NCI-H2227 (cell line): ENCODE results near the gene PDRG1.

ENCODE experiments used
- DNase-seq: peaks from one replicate; lab custom pipeline; 2025; ENCODE audit not compliant: unreplicated experiment; lab: John Stamatoyannopoulos, UW

The PDRG1 gene

DNA sequence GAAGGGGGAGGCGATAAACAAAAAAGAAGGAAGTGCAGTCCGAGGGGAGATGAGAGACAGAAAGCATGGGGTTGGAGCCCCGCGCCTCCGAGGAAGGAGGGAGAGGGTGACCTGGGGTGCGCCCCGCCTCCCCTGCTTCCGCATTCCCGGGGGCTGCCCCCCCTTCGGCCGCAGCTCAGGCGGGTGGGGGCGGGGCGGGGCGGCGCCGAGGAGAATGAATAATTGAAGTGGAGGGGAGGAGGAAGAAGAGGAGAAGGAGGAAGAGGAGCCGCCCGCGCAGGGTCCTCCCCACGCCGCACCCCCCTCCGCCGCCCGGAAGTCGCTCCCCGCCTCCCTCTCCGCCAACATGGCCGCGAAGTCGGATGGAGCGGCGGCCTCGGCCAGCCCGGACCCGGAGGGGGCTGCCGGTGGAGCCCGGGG lies 16.0 kb upstream of the PDRG1 start, which contains the start of gene XKR7:
Gene XKR7, plus strand, starts transcription at position 322 of the 420 bp plus-strand sequence. Its CDS starts 25 bp downstream, at position 347.
- DNase-seq = peak; percentile 69

DNA sequence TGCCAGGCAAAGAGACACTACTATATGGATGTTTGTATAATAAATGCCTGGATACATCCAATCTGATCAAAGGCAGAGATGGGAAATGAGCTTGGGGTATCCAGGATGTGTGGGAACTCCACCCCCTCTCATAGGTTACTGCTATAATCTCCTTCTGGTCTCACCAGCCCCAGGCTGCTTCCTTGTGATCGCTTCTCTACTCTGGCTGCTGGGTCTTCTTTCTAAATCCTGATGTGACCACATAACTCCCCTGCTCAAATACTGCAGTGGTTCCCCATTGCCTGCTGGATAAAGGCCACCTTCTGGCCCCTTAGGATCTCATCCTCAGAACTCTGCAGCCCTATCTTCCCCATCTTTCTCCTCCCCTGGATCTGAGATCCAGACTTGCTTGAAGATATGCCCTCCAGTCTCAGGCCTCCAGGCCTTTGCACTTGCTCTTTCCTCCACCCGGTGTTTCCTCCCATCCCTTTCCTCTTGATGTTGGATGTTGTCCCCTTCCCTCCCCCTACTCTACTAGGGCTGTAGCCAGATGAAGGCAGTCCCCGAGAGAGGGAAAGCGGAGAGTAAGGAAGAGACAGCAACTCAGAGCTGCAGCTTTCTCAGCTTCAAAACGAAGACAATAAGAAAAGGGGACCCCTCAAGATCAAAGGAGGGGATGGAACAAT lies 15.3 kb upstream of the PDRG1 start:
- peak; percentile 50 for DNase-seq

DNA sequence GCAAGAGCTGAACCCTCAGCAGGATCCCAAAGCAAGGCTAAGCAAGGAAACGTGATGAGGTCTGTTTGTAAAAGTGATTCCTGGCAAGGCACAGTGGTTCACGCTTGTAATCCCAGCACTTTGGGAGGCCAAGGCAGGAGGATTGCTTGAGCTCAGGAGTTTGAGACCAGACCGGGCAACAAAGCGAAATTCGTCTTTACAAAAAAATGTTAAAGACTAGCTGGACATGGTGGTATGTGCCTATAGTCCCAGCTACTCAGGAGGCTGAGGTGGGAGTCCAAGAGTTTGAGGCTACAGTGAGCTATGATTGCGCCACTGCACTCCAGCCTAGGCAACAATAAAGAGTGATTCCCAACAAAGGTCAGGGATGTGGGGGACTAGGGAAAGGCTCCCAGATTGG lies 12.0 kb upstream of the PDRG1 start:
- no peak for DNase-seq

DNA sequence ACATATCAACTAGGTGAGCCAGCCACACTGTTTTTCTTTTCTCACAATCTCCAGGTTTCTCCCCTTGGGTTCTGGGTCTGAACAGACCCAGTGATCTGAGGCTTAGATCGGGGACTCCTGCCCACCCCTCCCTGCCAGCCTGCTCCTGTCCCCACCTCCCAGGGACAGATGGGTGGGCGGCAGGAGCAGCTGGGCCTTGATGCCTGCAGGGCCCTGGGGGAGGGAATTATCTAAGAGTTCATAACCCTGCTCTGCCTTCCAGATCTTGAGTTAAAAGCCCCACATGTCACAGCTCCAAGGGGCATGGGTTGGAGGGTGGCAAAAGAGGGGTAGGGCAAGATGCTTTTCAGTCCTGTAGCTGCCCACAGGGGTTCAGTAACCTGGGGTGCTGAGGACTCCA lies 10.9 kb upstream of the PDRG1 start:
- peak; percentile 20 for DNase-seq

DNA sequence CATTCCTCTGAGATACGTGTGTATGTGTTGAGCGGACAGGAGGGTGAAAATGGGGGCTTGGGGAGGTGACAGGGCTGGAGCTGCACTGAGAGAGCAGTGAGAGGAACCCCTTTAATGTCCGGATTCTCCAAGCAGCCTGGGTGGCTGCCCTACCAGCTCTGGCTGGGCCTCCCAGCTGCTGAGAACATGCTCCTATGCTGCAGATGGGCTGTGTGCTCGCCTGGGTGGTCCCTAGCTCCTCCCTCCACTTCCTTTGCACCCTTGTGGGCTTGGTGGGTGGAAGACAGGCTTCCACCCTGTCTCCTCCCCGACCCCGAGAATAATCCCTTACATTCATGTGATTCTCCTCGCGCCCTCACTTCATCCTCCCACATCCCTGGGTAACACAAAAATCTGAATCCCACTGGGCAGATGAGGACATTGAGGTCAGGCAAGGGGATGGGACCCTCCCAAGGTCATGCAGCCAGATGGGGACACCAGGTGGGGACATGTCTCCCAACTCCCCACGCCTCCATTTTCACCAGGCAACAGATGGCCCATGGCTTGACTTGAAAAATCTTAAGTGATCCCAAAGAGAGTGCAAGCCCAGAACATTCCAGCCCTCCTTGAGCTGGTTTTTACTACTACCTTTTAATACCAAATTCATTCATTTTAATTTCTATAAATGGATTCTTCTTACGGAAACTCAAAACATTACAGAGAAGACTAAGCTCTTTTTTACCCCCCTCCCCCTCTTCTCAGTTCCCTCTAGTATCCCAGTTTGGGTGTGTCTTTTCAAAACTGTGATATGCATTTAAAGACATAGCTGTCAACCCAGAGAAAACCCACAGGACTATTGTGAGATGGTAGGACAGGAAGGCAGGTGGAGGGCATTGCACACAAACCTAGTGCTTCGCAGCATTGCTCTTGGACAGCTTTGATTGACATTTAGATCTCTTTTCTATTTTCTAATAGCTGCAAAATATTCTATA lies 5.0 kb upstream of the PDRG1 start:
- peak; percentile 40 for DNase-seq

DNA sequence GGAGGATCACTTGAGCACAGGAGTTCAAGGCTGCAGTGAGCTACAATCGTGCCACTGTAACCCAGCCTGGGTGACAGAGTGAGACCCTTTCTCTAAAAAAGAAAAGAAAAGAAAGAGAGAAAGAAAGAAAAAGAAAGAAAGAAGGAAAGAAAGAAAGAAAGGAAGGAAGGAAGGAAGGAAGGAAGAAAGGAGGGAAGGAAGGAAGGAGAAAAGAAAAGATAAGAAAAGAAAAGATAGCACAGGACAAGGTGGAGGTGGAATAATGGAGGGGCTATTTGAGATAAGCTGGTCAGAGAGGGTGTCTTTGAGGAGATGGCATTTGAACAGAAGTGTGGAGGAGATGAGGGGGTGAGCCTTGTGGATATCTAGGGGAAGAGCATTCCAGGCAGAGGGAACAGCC lies 2.7 kb upstream of the PDRG1 start:
- DNase-seq = no peak

DNA sequence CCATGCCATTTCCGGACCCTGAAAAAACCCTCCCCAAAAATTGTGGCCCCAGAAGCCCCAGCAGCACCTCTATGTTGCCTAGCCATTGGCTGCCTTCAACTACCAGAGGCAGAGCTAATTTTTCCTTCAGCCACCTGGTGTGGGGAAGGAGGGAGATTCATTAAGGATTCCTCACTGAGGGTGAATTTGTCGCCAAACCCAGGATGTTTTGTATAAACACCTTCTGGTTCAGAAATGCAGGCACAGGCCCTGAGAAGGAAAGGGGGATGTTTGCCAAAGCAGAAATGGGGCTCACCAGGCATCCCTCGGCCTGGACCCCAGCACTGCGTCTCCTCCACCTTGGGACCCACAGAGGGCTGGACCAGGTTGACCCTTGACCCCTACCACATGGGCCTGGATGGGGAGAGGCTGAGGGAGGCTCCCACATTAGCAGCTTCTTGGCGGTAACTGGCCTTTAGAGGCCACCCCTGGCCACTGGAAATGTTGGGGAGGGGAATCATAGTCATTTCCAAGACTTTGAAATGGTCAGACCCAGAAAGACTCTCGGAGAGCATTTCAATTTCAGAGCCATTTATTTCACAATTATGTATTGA lies 1.8 kb upstream of the PDRG1 start:
- no peak for DNase-seq

DNA sequence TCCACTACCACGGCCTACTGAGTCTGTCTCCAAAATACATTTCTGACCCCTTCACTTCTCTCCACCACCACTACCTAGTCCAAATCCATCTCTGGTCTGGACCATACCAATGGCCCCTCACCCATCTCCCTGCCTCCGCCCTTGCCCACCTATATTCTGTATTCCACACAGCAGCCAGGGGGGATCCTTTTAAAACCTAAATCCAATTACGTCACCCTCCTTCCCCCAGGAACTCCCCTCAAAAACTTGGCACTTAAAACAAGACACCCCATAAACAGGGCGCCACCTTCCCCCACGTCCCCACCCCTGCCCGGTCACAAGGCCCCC lies 680 bp downstream of the PDRG1 start:
- no peak for DNase-seq

DNA sequence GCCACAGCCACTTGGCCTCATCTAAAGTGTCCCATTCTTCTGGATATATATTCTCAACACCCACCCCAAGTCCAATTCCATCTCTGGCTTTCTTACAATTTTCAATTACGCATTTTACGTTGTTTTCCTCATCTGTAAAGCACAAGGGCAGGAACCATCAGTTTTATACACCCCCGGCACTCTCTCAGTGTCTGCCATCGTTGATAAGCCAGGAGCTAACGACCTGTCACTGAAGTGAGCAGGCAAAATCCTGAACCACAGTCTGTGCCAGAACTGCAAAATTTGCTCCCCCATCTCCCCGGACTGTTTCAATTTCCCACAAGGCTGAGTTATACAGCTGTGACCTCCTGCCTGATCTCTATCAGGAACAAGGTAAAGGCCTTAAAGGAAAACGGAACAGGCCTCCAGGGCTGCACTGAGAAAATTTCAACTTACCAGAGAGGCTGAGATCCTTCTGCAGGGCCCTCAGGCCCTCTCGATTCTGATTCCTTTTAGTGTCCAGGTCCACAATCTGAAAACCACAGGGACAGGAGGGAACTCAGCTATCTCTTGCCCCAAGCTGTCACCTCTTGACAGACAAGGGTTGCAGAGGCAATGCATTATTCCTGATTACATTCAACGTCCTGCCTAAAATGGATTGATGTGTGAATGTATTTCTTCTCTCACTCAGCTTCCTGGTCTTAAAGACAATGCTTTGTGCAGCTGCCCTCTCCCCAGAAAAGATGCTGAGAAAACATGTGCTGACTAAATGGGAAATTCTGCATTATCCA lies 1.8 kb downstream of the PDRG1 start:
- DNase-seq = no peak

DNA sequence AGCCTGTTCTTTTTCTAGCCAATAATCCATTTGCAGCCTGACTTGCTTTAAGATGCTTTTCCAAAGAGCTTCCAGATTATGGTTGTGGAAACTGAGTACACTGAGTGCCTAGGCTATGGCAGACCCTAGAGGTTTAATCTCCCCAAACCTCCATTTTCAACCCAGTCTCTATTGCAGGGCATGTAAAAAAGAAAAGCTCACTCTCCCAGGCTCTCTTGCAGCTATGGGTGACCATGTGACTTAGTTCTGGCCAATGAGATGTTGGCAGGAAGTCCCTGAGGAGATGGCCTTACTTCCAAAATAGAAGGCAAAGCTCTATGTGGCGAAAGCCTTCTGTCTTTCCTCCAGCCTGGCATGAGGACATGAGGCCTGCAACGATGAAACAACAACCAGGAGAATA lies 3.8 kb downstream of the PDRG1 start:
- DNase-seq = no peak

DNA sequence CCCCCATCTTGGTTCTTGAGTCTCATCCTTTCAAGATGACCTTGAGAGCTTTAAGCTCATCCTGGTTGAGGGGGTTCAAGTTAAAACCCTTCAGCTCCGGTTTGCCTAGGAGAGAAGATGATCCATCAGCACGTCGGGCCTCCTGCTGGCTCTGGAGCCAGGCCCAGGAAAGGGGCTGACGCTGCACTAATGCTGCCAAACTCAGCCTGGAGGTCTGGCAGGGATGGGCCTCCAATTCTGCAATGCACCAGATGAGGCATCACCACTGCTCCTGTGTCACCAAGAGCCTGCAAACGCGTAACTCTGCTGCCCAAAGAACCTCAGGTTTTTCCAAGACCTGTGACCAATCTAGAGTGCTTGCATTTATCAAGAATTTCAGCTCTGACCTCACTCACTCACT lies 6.1 kb downstream of the PDRG1 start:
- no peak for DNase-seq

DNA sequence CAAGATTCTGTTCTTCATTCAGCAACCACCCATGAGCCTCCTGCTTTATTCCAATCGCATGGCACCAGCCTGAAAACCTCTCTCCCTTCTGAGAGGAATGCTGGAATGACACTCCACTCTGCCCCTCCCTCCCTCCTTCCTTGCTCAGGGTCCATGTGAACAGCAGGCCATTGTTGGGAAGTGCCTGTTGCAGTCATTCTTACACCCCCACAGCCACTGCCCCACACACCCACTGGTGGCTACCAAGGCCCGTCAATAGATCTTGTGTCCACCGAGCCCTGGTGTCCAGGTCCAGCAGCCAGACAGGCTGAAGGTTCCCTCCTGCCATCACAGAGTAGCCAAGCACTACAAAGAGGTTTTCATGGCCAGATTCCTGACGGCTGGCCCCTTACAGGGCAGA lies 6.5 kb downstream of the PDRG1 start:
- DNase-seq = no peak

DNA sequence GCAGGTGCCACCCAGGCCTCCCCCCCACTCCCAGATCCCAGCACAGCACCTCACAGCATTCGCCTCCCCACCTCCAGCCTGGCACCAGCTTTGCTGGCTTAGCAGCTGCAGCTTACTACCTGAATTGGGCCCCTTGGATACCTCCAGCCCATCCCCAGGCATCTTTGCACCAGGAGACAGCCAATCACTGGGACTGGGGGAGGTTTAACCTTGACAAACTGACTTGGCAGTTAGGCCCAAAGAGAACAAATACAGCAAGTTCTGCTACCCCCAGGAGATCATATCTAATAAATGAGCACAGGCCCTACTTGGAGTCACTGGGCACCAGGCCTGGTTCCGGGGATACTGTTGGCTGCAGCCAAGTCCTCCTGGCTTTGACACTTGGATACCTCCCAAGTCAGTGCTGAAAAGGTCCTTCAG lies 8.8 kb downstream of the PDRG1 start:
- DNase-seq = no peak

DNA sequence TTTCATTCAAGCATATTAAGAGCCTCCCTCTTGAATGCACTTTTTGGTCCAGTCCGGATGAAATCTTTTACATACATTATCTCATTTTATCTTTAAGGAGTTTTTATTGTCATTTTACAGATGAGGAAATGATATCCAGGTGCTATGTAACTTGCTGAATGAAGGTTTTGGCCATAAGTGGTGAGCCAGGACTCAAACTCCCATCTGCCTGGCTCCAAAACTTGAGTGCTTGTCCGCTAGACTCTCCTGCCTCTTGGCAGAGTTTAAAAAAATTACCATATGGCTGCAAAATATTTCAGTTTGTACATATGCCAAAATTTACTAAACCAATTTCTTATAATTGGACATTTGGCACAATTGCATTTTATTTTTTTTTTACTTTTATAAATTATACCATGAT lies 12.2 kb downstream of the PDRG1 start:
- DNase-seq = no peak

DNA sequence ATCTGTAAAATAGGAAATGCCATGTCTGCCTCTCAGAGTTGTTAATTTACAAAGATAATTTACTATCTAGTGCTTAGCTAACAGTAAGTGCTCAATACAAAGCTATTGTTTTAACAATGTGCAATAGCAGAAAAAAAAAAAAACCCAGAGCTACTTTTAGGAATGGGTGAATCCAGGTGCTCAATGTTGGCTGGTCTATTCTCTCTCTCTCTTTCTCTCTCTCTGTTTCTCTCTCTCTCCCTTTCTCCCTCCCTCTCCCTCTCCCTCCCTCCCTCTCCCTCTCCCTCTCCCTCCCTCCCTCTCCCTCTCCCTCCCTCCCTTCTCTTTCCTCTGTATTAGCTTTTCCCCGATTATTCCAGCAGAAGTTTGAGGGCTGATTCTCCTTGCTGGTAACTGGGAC lies 14.0 kb downstream of the PDRG1 start:
- DNase-seq = no peak

DNA sequence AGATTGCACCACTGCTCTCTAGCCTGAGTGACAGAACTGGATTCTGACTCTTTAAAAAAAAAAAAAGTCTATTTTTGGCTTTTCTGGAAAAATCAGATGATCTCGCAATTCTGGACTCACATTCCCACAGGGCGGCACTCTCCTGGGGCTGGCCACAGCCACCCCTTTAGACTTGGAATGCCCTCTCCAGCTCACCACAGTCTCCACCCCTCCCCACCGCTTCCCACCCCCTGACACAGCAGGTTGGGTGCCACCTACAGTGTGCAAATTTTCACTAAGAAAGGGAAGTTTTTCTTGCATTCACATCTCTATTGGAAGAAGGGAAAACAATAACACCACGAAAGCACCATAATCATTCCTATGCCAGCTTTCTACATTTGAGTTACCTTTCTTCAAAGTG lies 15.4 kb downstream of the PDRG1 start:
- DNase-seq = no peak

DNA sequence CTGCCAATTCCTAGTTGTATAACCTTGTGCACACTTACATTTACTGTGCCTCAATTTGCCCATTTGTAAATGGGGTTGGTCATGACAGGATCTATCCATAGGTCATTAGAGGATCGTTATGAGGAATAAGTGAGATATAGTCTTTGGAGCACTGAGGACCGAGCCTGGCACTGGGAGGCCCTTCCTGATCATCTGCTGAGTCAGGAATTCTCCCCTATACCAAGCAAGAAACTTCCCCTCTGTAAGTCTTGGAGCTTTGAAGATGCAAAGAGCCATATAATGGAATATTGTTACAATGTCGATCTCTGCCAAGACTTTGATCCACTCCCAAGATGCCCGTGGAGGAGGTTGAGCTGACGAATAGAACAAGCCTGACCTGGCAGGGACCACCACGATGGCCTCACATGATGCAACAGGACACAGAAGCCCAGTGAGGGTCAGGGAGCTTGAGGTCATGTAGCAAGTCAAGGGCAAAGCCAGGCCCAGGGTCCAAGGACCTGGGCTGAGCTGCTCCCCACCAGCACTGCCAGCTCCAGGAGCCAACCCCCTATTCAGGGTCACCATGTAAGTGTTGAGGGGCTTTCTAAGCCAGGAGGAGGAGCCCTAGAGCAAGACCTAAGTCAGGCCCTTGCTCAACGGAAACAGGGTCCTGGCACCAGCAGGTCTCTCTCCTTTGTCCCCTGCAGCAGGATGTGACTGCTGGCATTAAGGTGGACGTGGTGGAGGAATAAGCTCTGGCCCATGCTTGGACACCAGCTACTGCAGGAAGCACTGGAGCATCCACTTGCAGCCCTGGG lies 16.7 kb downstream of the PDRG1 start:
- DNase-seq = no peak

DNA sequence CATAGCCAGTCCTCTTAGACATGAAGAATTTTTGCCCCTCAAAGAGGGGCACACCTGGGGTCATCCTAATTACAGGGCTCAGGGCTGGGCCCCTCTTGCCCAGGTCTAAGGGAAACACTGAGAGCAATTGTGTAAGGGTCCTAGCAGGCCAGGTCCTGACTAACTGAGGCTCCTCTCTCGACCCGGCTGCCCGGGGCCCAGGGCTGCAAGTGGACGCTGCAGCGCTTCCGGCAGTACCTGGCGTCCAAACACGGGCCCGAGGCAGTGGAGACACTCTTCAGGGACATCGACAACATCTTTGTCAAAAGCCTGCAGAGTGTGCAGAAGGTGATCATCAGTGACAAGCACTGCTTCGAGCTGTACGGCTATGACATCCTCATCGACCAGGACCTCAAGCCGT lies 17.4 kb downstream of the PDRG1 start:
- no peak for DNase-seq

DNA sequence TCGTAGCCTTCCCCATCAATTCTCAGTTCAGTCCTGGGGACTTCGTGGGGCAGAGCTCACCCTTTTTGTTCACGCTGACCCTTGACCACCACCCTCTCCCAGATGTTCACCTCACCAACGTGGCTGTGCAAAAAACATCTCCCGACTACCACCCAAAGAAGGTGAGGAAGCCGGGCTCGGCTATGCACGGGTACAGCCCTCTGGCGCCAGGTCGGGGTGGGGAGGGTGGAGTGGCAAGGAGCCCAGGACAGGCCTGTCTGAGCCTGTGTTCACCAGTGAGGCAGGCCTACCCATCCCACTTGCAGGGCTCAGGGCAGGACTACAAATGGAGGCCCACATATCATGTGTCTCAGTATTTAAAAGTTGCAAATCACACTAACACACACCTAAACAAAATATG lies 18.1 kb downstream of the PDRG1 start:
- DNase-seq = no peak

DNA sequence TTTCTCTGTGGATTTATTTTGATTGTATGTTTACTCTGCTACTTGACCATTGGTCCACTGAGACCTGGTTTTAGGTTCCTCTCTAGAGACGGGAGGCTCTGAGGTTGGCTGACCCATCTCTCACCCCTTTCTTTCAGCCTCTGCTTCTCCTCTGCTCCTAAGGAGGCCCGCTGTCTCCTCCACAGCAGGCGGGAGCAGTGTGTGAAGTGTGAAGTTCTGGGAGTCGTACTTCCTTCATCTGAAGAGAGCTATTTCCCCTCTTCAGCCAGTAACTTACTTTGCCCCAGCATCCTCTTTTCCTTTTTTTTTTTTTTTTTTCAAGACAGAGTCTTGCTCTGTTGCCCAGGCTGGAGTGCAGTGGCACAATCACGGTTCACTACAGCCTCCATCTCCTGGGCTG lies 21.1 kb downstream of the PDRG1 start:
- no peak for DNase-seq
